Transverse colon (tissue), 4 donors: Measurements from ENCODE around the gene ATF7IP2.

ENCODE experiments used
- EP300 ChIP-seq: sonication (generic); formaldehyde crosslinking; IDR thresholded peaks from one replicate; pipeline ENCODE4 v1.6.1; 2017; ENCODE audit warnings: antibody characterized with exemption, low read depth
- POLR2A ChIP-seq: fragments of 450-650 bp; IDR thresholded peaks from one replicate; pipeline ENCODE4 v1.6.1; 2016; ENCODE audit warnings: antibody characterized with exemption, mild to moderate bottlenecking, moderate library complexity
- POLR2AphosphoS5 ChIP-seq, 3 donors: sonication (generic); formaldehyde crosslinking; IDR thresholded peaks; one replicate each; pipeline ENCODE4 v1.6.1; 2016; ENCODE audit warnings: antibody characterized with exemption in 3 of 3
- TF ChIP-seq, protein P1 (sequence below), 5 experiments: fragments of 200-600 bp in 3 of 5; fragments of 450-650 bp in 2 of 5; sonication (generic) in 3 of 5; IDR thresholded peaks; 1 replicate in 2 of 5; 2 replicates in 3 of 5; pipeline ENCODE4 v1.5.1; 2016 to 2017; ENCODE audit warnings: antibody characterized with exemption in 5 of 5, inconsistent platforms in 3 of 5, mild to moderate bottlenecking in 2 of 5, moderate library complexity in 1 of 5

DNA sequence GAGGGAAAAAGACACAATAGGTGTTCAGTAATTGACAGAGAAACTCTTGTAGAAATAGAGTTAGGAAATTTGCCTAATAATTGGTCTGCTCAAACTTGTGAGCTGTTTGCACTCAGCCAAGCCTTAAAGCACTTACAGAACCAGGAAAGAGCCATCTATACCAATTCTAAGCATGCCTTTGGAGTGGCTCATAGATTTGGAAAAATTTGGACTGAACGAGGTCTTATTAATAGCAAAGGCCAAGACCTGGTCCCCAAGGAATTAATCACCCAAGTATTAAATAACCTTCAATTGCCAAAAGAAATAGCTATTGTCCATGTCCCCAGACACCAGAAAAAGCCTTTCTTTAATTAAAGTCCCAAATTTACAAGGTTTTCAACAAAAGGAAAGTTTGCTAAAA is 104.3 kb downstream of the ATF7IP2 start:
- TF ChIP-seq, protein P1, sequence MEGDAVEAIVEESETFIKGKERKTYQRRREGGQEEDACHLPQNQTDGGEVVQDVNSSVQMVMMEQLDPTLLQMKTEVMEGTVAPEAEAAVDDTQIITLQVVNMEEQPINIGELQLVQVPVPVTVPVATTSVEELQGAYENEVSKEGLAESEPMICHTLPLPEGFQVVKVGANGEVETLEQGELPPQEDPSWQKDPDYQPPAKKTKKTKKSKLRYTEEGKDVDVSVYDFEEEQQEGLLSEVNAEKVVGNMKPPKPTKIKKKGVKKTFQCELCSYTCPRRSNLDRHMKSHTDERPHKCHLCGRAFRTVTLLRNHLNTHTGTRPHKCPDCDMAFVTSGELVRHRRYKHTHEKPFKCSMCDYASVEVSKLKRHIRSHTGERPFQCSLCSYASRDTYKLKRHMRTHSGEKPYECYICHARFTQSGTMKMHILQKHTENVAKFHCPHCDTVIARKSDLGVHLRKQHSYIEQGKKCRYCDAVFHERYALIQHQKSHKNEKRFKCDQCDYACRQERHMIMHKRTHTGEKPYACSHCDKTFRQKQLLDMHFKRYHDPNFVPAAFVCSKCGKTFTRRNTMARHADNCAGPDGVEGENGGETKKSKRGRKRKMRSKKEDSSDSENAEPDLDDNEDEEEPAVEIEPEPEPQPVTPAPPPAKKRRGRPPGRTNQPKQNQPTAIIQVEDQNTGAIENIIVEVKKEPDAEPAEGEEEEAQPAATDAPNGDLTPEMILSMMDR (IDR thresholded peaks at IDR 0.05): no peak
- TF ChIP-seq POLR2A: no peak
- no peak for TF ChIP-seq EP300
- no peak for TF ChIP-seq POLR2AphosphoS5 (IDR thresholded peaks at IDR 0.05)
